IMR-90 (cell line): ENCODE data around the gene CDT1. TPM values are rescaled to one million over a fixed set of nuclear protein-coding genes. Genes with fewer than 3 reads are reported as not detected.
A peak's percentile ranks its signal among the peaks of the same experiment; 100 is the strongest.

Experiments
- ATAC-seq: fragments of 200-7000 bp; cut with Tn5 transposase; 2 replicates; pipeline ENCODE4 v1.9.1; 2020; ENCODE audit warnings: low read depth, mild to moderate bottlenecking, moderate library complexity
- BruUV-seq: library from RNA; stranded (reverse); fragments of 400-500 nt; replicated peaks from 2 replicates; lab custom pipeline; 2021; lab: Mats Ljungman, UMichigan
- CTCF ChIA-PET: fragments of 300-600 bp; formaldehyde crosslinking; extraction: SDS; loops from one replicate; lab custom pipeline; 2021; ENCODE audit warnings: antibody characterized with exemption; lab: Yijun Ruan, JAX
- POLR2A ChIA-PET: fragments of 300-600 bp; sonication (Branson Sonifier 250); formaldehyde crosslinking; loops from one replicate; lab custom pipeline; 2022; ENCODE audit warnings: antibody characterized with exemption; ENCODE audit not compliant: unreplicated experiment; lab: Charles Lee
- DNase-seq: peaks from one replicate; pipeline ENCODE4 v3.0.0; 2013
- H2AFZ ChIP-seq: replicated peaks from 2 replicates; pipeline ENCODE3; 2013; ENCODE audit warnings: low read length, mild to moderate bottlenecking; ENCODE audit not compliant: poor library complexity
- H2AK5ac ChIP-seq: 2 replicates; pipeline ENCODE4 v1.6.1; 2013; ENCODE audit warnings: low read depth, low read length, inconsistent platforms
- H2AK9ac ChIP-seq: replicated peaks from 2 replicates; pipeline ENCODE3; 2013; ENCODE audit warnings: mild to moderate bottlenecking, low read depth, low read length, moderate library complexity; ENCODE audit not compliant: poor library complexity
- H2BK120ac ChIP-seq: 2 replicates; pipeline ENCODE4 v1.6.1; 2013; ENCODE audit warnings: low read depth, low read length, inconsistent platforms
- H2BK15ac ChIP-seq: 3 replicates; pipeline ENCODE4 v1.6.1; 2013; ENCODE audit warnings: low read depth, low read length, inconsistent platforms
- H2BK20ac ChIP-seq: 2 replicates; pipeline ENCODE4 v1.6.1; 2013; ENCODE audit warnings: low read depth, mild to moderate bottlenecking, inconsistent platforms, low read length, moderate library complexity
- H2BK5ac ChIP-seq: 2 replicates; pipeline ENCODE4 v1.6.1; 2013; ENCODE audit warnings: mild to moderate bottlenecking, low read depth, low read length, inconsistent platforms; ENCODE audit not compliant: poor library complexity, severe bottlenecking
- H3K14ac ChIP-seq: replicated peaks from 2 replicates; pipeline ENCODE4 v1.6.1; 2013; ENCODE audit warnings: low read depth, low read length, inconsistent platforms
- H3K18ac ChIP-seq: 2 replicates; pipeline ENCODE4 v1.6.1; 2013; ENCODE audit warnings: low read depth, low read length, control low read depth
- H3K23ac ChIP-seq: 2 replicates; pipeline ENCODE4 v1.6.1; 2013; ENCODE audit warnings: low read depth, low read length, inconsistent platforms
- H3K27ac ChIP-seq: 2 replicates; pipeline ENCODE4 v1.5.1; 2013; ENCODE audit warnings: mild to moderate bottlenecking, control low read depth, low read length; ENCODE audit not compliant: insufficient read depth
- H3K27me3 ChIP-seq: 2 replicates; pipeline ENCODE4 v1.6.1; 2013; ENCODE audit warnings: low read length; ENCODE audit not compliant: control insufficient read depth, insufficient read depth
- H3K36me3 ChIP-seq: 2 replicates; pipeline ENCODE4 v1.6.1; 2013; ENCODE audit warnings: low read length, mixed read lengths; ENCODE audit not compliant: control insufficient read depth, insufficient read depth
- H3K4ac ChIP-seq: 2 replicates; pipeline ENCODE4 v1.6.1; 2013; ENCODE audit warnings: low read depth, low read length, inconsistent platforms
- H3K4me1 ChIP-seq: 2 replicates; pipeline ENCODE4 v1.6.1; 2013; ENCODE audit warnings: low read length, mixed read lengths; ENCODE audit not compliant: control insufficient read depth, insufficient read depth
- H3K4me2 ChIP-seq: 2 replicates; pipeline ENCODE4 v1.6.1; 2013; ENCODE audit warnings: low read depth, mild to moderate bottlenecking, control low read depth, low read length, moderate library complexity
- H3K4me3 ChIP-seq: 2 replicates; pipeline ENCODE4 v1.5.1; 2013; ENCODE audit warnings: low read depth, mild to moderate bottlenecking, control low read depth, low read length, moderate library complexity; ENCODE audit not compliant: insufficient read depth
- H3K56ac ChIP-seq: 2 replicates; pipeline ENCODE4 v1.6.1; 2013; ENCODE audit warnings: low read length, inconsistent platforms; ENCODE audit not compliant: insufficient read depth; ENCODE audit errors: extremely low read depth
- H3K79me1 ChIP-seq, 2 experiments: 2 replicates each; pipeline ENCODE4 v1.6.1; 2013; ENCODE audit warnings: low read length in 2 of 2, inconsistent platforms in 1 of 2, low read depth in 1 of 2
- H3K9ac ChIP-seq: 2 replicates; pipeline ENCODE4 v1.6.1; 2013; ENCODE audit warnings: low read depth, low read length, control low read depth
- H3K9me1 ChIP-seq: 2 replicates; pipeline ENCODE4 v1.6.1; 2013; ENCODE audit warnings: low read length, inconsistent platforms; ENCODE audit not compliant: insufficient read depth
- H3K9me3 ChIP-seq: 2 replicates; pipeline ENCODE4 v1.6.1; 2013; ENCODE audit warnings: low read length; ENCODE audit not compliant: control insufficient read depth, insufficient read depth
- H4K20me1 ChIP-seq: 2 replicates; pipeline ENCODE4 v1.6.1; 2013; ENCODE audit warnings: low read length, inconsistent platforms; ENCODE audit not compliant: insufficient read depth
- H4K5ac ChIP-seq: 2 replicates; pipeline ENCODE4 v1.6.1; 2013; ENCODE audit warnings: mild to moderate bottlenecking, low read depth, low read length, control low read depth
- H4K8ac ChIP-seq, 2 experiments: 2 replicates each; pipeline ENCODE4 v1.6.1; 2013; ENCODE audit warnings: low read depth in 2 of 2, low read length in 2 of 2, control low read depth in 1 of 2, inconsistent platforms in 1 of 2
- H4K91ac ChIP-seq: 2 replicates; pipeline ENCODE4 v1.6.1; 2013; ENCODE audit warnings: low read depth, low read length, inconsistent platforms; ENCODE audit not compliant: insufficient read depth
- BHLHE40 ChIP-seq: fragments of 150-350 bp; IDR thresholded peaks from 2 replicates; pipeline ENCODE4 v1.6.1; 2016; ENCODE audit warnings: mild to moderate bottlenecking, low read depth, low read length
- CEBPB ChIP-seq: IDR thresholded peaks from 2 replicates; pipeline ENCODE4 v1.6.1; 2012; ENCODE audit warnings: low read depth, low read length, improper control_type of control experiment
- CHD1 ChIP-seq: IDR thresholded peaks from 2 replicates; pipeline ENCODE4 v1.6.1; 2012; ENCODE audit warnings: low read depth, low read length, improper control_type of control experiment
- CTCF ChIP-seq: conservative IDR thresholded peaks from 2 replicates; pipeline ENCODE4 v1.5.1; 2012; ENCODE audit warnings: mild to moderate bottlenecking, low read depth, low read length, improper control_type of control experiment
- ELK1 ChIP-seq: fragments of 150-350 bp; IDR thresholded peaks from 2 replicates; pipeline ENCODE4 v1.6.1; 2016; ENCODE audit warnings: low read depth, mild to moderate bottlenecking, low read length, moderate library complexity, borderline replicate concordance
- MAZ ChIP-seq: IDR thresholded peaks from 2 replicates; pipeline ENCODE4 v1.6.1; 2012; ENCODE audit warnings: low read depth, mild to moderate bottlenecking, low read length, improper control_type of control experiment, moderate library complexity, borderline replicate concordance
- MXI1 ChIP-seq: IDR thresholded peaks from 2 replicates; pipeline ENCODE4 v1.6.1; 2012; ENCODE audit warnings: low read depth, mild to moderate bottlenecking, low read length, moderate library complexity, borderline replicate concordance
- RAD21 ChIP-seq: IDR thresholded peaks from 2 replicates; pipeline ENCODE4 v1.6.1; 2012; ENCODE audit warnings: low read length, improper control_type of control experiment
- SMC3 ChIP-seq: fragments of 150-350 bp; IDR thresholded peaks from 2 replicates; pipeline ENCODE4 v1.6.1; 2016; ENCODE audit warnings: low read depth, mild to moderate bottlenecking, antibody characterized with exemption, low read length, moderate library complexity
- WGBS, 2 experiments: methylation state at CpG; one replicate each; pipeline versions ENCODE4 v1.1.5 to v1.1.7; 2013; ENCODE audit warnings: missing lambda C conversion rate in 2 of 2; ENCODE audit not compliant: insufficient read length in 1 of 2; ENCODE audit errors: extremely low coverage in 2 of 2; 5-methylcytosine and 5-hydroxymethylcytosine counted together
- dilution Hi-C: fragments of 300-500 bp; cut with HindIII; formaldehyde crosslinking; loops from one replicate; pipeline ENCODE4 v1.14.3; 2018; ENCODE audit warnings: low sequenced_read_pairs; ENCODE audit not compliant: unreplicated experiment
- in situ Hi-C: fragments of 300-500 bp; cut with MboI; formaldehyde crosslinking; loops from 3 replicates; pipeline ENCODE4 v1.14.3; 2019; ENCODE audit warnings: low sequenced_read_pairs, inconsistent platforms, mixed read lengths
- intact Hi-C: fragments of 100-400 bp; cut with micrococcal nuclease; formaldehyde crosslinking; loops from 2 replicates; pipeline ENCODE4 v1.10.0; 2022
- polyA plus RNA-seq, 3 experiments: library from polyadenylated mRNA; depleted of rRNA; stranded (reverse); fragments of >200 nt; gene quantifications; 2 replicates each; pipeline ENCODE4 v1.2.3, GENCODE V29; 2012; ENCODE audit warnings: low replicate concordance in 1 of 3
- total RNA-seq: library from RNA; depleted of rRNA; stranded (reverse); fragments of >200 nt; gene quantifications from 2 replicates; pipeline ENCODE4 v1.2.3, GENCODE V29; 2012

Gene CDT1
- total and polyA plus RNA-seq, 2 of the 4 experiments (the other 2 are of a cell fraction): 3.2 to 11.8 TPM

GRCh38 chr16:88790312-88791211, 13.0 kb upstream of the CDT1 start:
- peaks cover 2% of the 10 kb centered on the region; the same call in 1 of the 2 replicates for H3K27me3 ChIP-seq
- 28% methylated on average over 17 of the region's 24 CpGs; no CpG with 5 or more reads in 1 of the 2 experiments for WGBS, 2 experiments
- H3K27ac ChIP-seq: no peak overlapping the region
- no peak overlapping the region for H3K4me3 ChIP-seq
- H4K91ac ChIP-seq: peak overlapping the region; percentile 70; the same call in 1 of the 2 replicates
- peak overlapping the region; percentile 63 to 89; a peak in 3 of 4 replicates for H4K8ac ChIP-seq
- DNase-seq: peak; percentile 24
- no peak overlapping the region for H2BK5ac ChIP-seq
- H3K9me3 ChIP-seq: no peaks in the 10 kb centered on the region
- peak overlapping the region; percentile 88 for H2AK5ac ChIP-seq
- H3K56ac ChIP-seq: no peak overlapping the region
- H3K4ac ChIP-seq: peak overlapping the region; percentile 93
- H2BK20ac ChIP-seq: peak overlapping the region; percentile 61; the same call in 1 of the 2 replicates
- ChIA-PET POLR2A (no interaction called here), CTCF (no interaction called here)
- H2BK120ac ChIP-seq: peak overlapping the region; percentile 47
- peaks cover 2% of the 10 kb centered on the region for H4K20me1 ChIP-seq
- no TSS peak for BruUV-seq
- dilution Hi-C loops (no loop called here), in situ Hi-C loops (no loop called here), intact Hi-C loops (no loop called here)
- H3K4me2 ChIP-seq: peak overlapping the region; percentile 59
- peak overlapping the region; percentile 75; the same call in 1 of the 2 replicates for H3K18ac ChIP-seq
- TF ChIP-seq ELK1: no peak
- TF ChIP-seq BHLHE40: peak; percentile 34; the same call in 1 of the 2 replicates
- TF ChIP-seq RAD21: no peak
- TF ChIP-seq MAZ: peak; percentile 16; the same call in 1 of the 2 replicates
- TF ChIP-seq CEBPB: no peak
- no peak for TF ChIP-seq MXI1
- no peak for TF ChIP-seq SMC3
- no peak for TF ChIP-seq CTCF
- no peak for TF ChIP-seq CHD1
- H2AK9ac ChIP-seq: peak overlapping the region; percentile 80
- 0 out of 2 replicates have a peak overlapping the region, but pooled peaks have one; percentile 66 for H3K23ac ChIP-seq
- H3K9ac ChIP-seq: no peak overlapping the region; the same call in 1 of the 2 replicates
- H3K4me1 ChIP-seq: peaks cover 9% of the 10 kb centered on the region
- H3K14ac ChIP-seq: peak overlapping the region; percentile 66; the same call in 1 of the 2 replicates
- H3K9me1 ChIP-seq: no peaks in the 10 kb centered on the region
- H3K36me3 ChIP-seq: no peaks in the 10 kb centered on the region
- H2AFZ ChIP-seq: peak overlapping the region; percentile 88
- peak overlapping the region; percentile 70; the same call in 1 of the 3 replicates for H2BK15ac ChIP-seq
- H4K5ac ChIP-seq: peak overlapping the region; percentile 70; the same call in 1 of the 2 replicates
- peaks cover 0 to 3% of the 10 kb centered on the region in 2 experiments; a peak in 2 of 4 replicates for H3K79me1 ChIP-seq
- peak; percentile 72 for ATAC-seq
